ENCODE results near the gene ARHGAP40.

ARHGAP40 gene

DNA sequence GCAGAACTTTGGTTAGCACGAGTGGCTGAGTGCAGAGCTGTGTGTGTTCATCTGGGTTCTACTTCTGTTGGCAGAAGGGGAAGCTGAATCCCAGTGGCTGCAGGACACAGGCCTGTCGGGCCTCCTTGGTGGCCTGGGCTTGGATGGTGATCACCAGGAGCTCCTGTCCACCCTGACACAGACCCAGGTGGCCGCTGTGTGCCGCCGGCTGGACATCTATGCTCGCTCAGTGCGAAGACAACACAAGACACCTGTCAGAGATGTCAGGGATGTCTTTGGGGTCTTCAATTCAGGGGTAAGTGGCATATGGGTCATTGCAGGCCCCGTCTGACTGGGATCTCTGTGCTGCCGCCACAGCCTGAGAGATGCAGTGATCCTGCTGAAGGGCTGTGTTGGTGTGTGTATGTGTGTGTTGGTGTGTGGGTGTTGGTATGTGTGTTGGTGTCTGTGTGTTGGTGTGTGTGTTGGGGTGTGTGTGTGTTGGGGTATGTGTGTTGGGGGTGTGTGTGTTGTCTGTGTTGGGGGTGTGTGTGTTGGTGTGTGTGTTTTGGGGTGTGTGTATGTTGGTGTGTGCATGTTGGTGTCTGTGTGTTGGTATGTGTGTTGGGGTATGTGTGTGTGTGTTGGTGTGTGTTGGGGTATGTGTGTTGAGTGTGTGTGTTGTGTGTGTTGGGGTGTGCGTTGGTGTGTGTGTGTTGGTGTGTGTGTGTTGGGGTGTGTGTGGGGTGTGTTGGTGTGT is 25.5 kb downstream of the ARHGAP40 start:
- H3K27me3 ChIP-seq (replicated peaks): peaks cover 1% of the 10 kb centered on the region
- TF ChIP-seq, protein P1, sequence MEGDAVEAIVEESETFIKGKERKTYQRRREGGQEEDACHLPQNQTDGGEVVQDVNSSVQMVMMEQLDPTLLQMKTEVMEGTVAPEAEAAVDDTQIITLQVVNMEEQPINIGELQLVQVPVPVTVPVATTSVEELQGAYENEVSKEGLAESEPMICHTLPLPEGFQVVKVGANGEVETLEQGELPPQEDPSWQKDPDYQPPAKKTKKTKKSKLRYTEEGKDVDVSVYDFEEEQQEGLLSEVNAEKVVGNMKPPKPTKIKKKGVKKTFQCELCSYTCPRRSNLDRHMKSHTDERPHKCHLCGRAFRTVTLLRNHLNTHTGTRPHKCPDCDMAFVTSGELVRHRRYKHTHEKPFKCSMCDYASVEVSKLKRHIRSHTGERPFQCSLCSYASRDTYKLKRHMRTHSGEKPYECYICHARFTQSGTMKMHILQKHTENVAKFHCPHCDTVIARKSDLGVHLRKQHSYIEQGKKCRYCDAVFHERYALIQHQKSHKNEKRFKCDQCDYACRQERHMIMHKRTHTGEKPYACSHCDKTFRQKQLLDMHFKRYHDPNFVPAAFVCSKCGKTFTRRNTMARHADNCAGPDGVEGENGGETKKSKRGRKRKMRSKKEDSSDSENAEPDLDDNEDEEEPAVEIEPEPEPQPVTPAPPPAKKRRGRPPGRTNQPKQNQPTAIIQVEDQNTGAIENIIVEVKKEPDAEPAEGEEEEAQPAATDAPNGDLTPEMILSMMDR (IDR thresholded peaks at IDR 0.05; ENCODE audit: low read depth, low read length, missing control alignments): no peak

GRCh38 chr20:38628580-38629470 is 27.2 kb downstream of the ARHGAP40 start:
- no peak for DNase-seq
- no peak overlapping the region for H3K4me3 ChIP-seq (ENCODE audit: low read depth, low read length)
- in situ Hi-C loops (cut with HindIII; ENCODE audit: low pct_ligation_motif_present, low sequenced_read_pairs): loop anchor here (25.0 kb wide), 1 partner anchor 108 kb away; the partner anchor contains the start of gene ACTR5
- TF ChIP-seq, protein P1 (IDR thresholded peaks at IDR 0.05; ENCODE audit: low read depth, low read length, missing control alignments): no peak
- H3K27ac ChIP-seq: no peak overlapping the region
- H3K27me3 ChIP-seq (replicated peaks): no peaks in the 10 kb centered on the region
- no peaks in the 10 kb centered on the region for H3K36me3 ChIP-seq (replicated peaks)

More for the DNA sequence above, 25.5 kb downstream of the ARHGAP40 start:
- no peak overlapping the region for H3K4me3 ChIP-seq (ENCODE audit: low read depth, low read length)
- H3K36me3 ChIP-seq (replicated peaks): no peaks in the 10 kb centered on the region
- H3K27ac ChIP-seq: no peak overlapping the region
- no peak for DNase-seq
- in situ Hi-C loops (cut with HindIII; ENCODE audit: low pct_ligation_motif_present, low sequenced_read_pairs): loop anchor here (25.0 kb wide), 1 partner anchor 110 kb away; the partner anchor contains the start of gene ACTR5

DNA sequence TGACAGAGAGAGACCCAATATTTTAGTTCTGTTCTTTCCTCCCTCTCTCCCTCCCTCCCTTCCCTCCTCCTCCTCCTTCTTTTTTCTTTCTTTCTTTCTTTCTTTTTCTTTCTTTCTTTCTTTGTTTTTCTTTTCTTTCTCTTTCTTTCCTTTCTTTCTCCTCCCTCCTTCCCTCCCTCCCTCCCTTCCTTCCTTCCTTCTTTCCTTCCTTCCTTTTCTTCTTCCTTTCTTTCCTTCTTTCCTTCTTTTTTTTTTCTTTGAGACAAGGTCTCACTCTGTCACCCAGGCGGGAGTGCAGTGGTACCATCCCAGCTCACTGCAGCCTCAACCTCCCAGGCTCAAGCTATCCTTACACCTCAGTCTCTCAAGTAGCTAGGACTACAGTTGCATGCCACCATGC is 28.4 kb downstream of the ARHGAP40 start:
- in situ Hi-C loops (cut with HindIII; ENCODE audit: low pct_ligation_motif_present, low sequenced_read_pairs): loop anchor here (25.0 kb wide), 1 partner anchor 107 kb away; the partner anchor contains the start of gene ACTR5
- H3K36me3 ChIP-seq (replicated peaks): no peaks in the 10 kb centered on the region
- TF ChIP-seq, protein P1 (IDR thresholded peaks at IDR 0.05; ENCODE audit: low read depth, low read length, missing control alignments): no peak
- H3K27ac ChIP-seq: no peak overlapping the region
- H3K27me3 ChIP-seq (replicated peaks): no peaks in the 10 kb centered on the region
- DNase-seq: no peak
- H3K4me3 ChIP-seq (ENCODE audit: low read depth, low read length): no peak overlapping the region

GRCh38 chr20:38630727-38631126 is 29.1 kb downstream of the ARHGAP40 start:
- in situ Hi-C loops (cut with HindIII; ENCODE audit: low pct_ligation_motif_present, low sequenced_read_pairs): loop anchor here (25.0 kb wide), 1 partner anchor 107 kb away; the partner anchor contains the start of gene ACTR5

More at GRCh38 chr20:38630727-38631126, 29.1 kb downstream of the ARHGAP40 start:
- Histone ChIP-seq H3K36me3 (replicated peaks) (no peaks in the 10 kb centered on the region), H3K4me3 (ENCODE audit: low read depth, low read length) (no peak overlapping the region), H3K27ac (no peak overlapping the region), H3K27me3 (replicated peaks) (no peaks in the 10 kb centered on the region)
- no peak for DNase-seq
- TF ChIP-seq, protein P1 (IDR thresholded peaks at IDR 0.05; ENCODE audit: low read depth, low read length, missing control alignments): no peak
